Gastrocnemius medialis (tissue), 4 donors: Measurements from ENCODE around the gene IFNA6.
A peak's percentile ranks its signal among the peaks of the same experiment; 100 is the strongest.

ENCODE experiments used
- CTCF ChIP-seq, 5 experiments: fragments of 450-650 bp in 3 of 5; fragments of 200-600 bp in 2 of 5; sonication (generic) in 2 of 5; IDR thresholded peaks in 4 of 5; conservative IDR thresholded peaks in 1 of 5; 1 replicate in 4 of 5; 2 replicates in 1 of 5; pipeline ENCODE4 v1.5.1; 2016 to 2019; ENCODE audit warnings: antibody characterized with exemption in 5 of 5, mild to moderate bottlenecking in 3 of 5, moderate library complexity in 3 of 5
- POLR2A ChIP-seq, 2 donors: fragments of 450-650 bp; IDR thresholded peaks; one replicate each; pipeline ENCODE4 v1.6.1; 2017; ENCODE audit warnings: antibody characterized with exemption in 2 of 2, mild to moderate bottlenecking in 2 of 2, moderate library complexity in 2 of 2

GRCh38 chr9:21392270-21392669 lies 41.6 kb upstream of the IFNA6 start:
- peak in 1 of 5 experiments; percentile 16 for TF ChIP-seq CTCF (IDR thresholded peaks at IDR 0.05 in 4 of 5, conservative IDR thresholded peaks at IDR 0.05 in 1 of 5)
- TF ChIP-seq POLR2A (IDR thresholded peaks at IDR 0.05), result no peak
